Measurements from ENCODE around the gene BEND5. TPM values are rescaled to one million over a fixed set of nuclear protein-coding genes. Genes with fewer than 3 reads are reported as not detected.

The BEND5 gene, protein sequence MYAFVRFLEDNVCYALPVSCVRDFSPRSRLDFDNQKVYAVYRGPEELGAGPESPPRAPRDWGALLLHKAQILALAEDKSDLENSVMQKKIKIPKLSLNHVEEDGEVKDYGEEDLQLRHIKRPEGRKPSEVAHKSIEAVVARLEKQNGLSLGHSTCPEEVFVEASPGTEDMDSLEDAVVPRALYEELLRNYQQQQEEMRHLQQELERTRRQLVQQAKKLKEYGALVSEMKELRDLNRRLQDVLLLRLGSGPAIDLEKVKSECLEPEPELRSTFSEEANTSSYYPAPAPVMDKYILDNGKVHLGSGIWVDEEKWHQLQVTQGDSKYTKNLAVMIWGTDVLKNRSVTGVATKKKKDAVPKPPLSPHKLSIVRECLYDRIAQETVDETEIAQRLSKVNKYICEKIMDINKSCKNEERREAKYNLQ
- polyA plus RNA-seq (ENCODE audit: insufficient read depth in 1 of 5, insufficient read length in 5 of 5, low replicate concordance in 1 of 5) = 10 to 100 TPM; 28.3 to 41.0 (median 31.5) TPM
- long read RNA-seq, donor 1, transcript BEND5-201 (6 exons, 1,716 nt) = major isoform, 13 of 22 reads
- long read RNA-seq, donor 1, partial matches to known transcripts = 6 of 22 reads
- long read RNA-seq, donor 1, other reads (novel, unspliced or antisense) = 0 of 22 reads
- long read RNA-seq, donor 2, partial matches to known transcripts = 0 of 7 reads
- long read RNA-seq, donor 2, other reads (novel, unspliced or antisense) = 0 of 7 reads
- long read RNA-seq, donor 3, transcript BEND5-201 (6 exons, 1,716 nt) = major isoform, 8 of 11 reads
- long read RNA-seq, donor 3, partial matches to known transcripts = 0 of 11 reads
- long read RNA-seq, donor 3, other reads (novel, unspliced or antisense) = 0 of 11 reads
- long read RNA-seq, donor 4, transcript BEND5-201 (6 exons, 1,716 nt) = major isoform, 6 of 8 reads
- long read RNA-seq, donor 4, partial matches to known transcripts = 0 of 8 reads
- long read RNA-seq, donor 4, other reads (novel, unspliced or antisense) = 0 of 8 reads
- long read RNA-seq, donor 5, transcript BEND5-201 (6 exons, 1,716 nt) = major isoform, 10 of 15 reads
- long read RNA-seq, donor 5, partial matches to known transcripts = 0 of 15 reads
- long read RNA-seq, donor 5, other reads (novel, unspliced or antisense) = 0 of 15 reads
- long read RNA-seq, donor 6, transcript BEND5-206 (2 exons, 553 nt) = minor isoform, 6 of 19 reads
- long read RNA-seq, donor 6, transcript BEND5-201 (6 exons, 1,716 nt) = major isoform, 11 of 19 reads
- long read RNA-seq, donor 6, partial matches to known transcripts = 0 of 19 reads
- long read RNA-seq, donor 6, other reads (novel, unspliced or antisense) = 0 of 19 reads
- long read RNA-seq, donor 7, transcript BEND5-201 (6 exons, 1,716 nt) = major isoform, 6 of 7 reads
- long read RNA-seq, donor 7, partial matches to known transcripts = 0 of 7 reads
- long read RNA-seq, donor 7, other reads (novel, unspliced or antisense) = 0 of 7 reads
- long read RNA-seq, donor 8, partial matches to known transcripts = 0 of 7 reads
- long read RNA-seq, donor 8, other reads (novel, unspliced or antisense) = 0 of 7 reads

DNA sequence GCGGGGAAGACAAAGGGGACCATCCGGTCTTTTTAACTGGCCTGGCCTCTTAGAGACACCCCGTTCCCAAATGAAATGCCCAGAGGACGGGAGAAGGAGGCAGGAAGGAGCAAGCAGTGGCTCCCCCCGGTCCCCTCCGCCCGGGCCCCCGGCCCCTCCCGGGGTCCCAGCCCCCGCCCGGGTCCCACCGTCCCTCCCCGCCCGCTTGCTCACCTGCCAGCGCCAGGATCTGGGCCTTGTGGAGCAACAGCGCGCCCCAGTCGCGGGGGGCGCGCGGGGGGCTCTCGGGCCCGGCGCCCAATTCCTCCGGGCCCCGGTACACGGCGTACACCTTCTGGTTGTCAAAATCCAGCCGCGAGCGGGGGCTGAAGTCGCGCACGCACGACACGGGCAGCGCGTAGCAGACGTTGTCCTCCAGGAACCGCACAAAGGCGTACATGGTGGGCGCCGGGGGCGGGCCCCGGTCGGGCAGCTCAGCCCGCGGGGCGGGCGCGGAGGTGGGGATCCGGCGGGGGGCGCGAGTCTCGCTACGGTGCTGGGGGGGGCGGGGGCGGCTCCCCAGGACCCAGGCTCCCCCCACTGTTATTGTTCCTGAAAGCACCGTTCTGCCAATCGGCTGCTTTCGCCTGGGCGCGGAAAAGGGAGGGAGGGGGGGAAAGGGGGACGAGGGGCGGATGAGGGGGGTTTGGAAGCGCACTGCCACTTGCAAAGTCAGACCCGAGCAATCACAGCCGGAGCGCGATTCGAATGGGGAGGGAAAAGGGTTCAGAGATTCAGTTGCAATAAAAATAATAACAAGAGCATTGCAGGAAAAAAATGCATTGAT lies at the start of gene BEND5:
Gene BEND5 (minus strand): TSS at position 499 of the 826 bp plus-strand sequence. CDS start 60 bp downstream, at position 439.
- DNase-seq = peak; percentile 80 to 85

DNA sequence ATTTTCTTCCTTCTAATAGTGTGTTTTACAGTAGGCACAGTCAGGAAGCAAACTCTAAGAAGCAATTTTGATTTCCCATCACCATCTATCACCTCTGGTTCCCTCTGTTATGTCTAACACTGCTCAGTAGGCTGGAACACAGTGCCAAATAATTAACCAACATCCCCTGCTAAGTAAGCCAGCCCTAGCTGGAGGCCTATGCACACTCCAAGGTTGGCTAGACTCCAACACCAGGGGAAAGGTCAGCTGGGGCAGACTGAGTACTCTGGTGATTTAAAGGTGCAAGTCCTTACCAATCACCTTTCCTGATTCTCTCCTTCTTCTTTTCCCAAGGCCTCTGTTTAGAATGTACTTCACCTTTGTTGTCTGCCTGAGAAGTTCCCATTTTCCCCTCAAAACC lies 46.5 kb upstream of the BEND5 start:
- peak; percentile 18 to 24 for DNase-seq

DNA sequence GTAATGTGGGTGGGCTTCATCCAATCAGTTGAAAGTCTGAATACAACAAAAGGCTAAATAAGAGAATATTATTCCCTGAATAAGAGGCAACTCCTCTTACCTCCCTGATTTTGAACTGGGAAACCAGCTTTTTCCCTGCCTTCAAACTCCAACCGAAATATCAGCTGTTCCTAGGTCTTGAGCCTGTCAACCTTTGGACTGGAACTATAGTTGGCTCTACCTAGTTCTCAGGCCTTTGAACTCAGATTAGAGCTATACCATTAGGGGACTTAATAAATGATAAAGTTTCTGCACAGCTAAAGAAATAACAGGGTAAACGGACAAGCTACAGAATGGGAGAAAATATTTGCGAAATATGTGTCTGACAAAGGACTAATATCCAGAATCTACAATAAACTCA lies 43.8 kb upstream of the BEND5 start:
- no peak for DNase-seq

DNA sequence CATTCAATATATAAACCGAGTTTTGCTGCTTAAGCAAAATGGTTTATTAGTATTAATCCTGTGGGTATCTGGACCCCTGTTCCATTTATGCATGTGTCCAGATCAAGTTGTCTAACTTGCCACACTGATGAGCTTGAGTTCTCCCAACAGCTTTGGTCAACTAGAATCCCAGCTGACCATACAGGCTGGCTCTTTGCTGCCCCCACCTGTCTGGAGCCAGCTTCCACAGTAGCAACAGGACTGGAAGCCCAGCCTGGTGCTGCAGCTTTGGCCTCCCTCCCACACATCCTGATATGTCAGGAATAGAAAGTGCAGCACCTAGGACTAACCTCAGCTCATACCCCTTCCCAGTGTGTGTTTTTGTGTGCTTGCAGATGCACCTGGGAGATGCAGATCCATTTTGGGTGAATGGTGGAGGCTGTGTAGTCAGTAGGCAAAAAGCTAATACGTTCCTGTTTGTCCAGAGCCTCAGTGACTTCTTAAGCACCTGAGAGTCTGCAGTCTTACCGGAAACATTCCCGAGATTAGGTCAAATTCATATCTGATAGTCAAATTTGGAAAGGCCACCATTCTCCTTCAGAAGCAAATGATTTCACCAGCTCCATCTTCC lies 40.9 kb upstream of the BEND5 start:
- peak; percentile 39 to 57 for DNase-seq

DNA sequence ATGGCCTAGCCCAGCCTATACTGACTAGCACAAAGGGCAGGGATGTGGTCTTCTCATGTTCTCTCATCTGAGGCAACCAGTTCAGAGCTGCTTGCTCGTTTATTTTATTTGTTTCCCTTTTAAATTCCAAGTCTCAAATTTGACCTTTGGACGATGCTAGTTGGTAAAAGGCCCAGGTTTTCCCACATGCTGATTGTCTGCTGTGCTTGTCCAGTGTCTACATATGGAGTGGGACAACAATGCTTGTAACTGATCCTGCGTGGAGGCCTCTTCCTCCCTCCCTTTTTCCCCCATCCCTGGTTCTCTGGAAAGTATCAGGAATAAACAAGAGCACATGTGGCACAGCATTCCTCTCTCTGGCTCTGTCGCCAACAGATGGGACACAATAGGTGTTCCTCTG lies 34.0 kb upstream of the BEND5 start:
- DNase-seq = no peak

DNA sequence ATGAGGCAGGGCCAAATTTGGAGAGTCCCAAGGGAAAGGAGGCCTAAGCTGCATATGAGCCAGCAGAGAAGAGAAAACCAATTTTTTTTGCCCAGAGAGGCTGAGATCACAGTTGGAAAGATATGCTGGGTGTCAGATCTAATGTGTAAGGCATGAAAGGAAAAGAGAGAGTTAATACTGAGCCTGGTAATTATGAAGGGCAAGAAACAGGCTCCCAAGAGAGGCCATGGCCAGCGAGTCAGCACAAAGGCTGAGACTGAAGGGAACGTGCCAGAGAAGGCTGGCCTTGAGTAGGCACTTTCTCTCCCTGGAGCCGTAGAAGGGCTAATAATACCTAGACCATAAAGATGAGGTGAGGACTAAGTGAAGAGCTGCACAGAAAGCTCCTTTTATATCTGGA lies 31.8 kb upstream of the BEND5 start:
- no peak for DNase-seq

DNA sequence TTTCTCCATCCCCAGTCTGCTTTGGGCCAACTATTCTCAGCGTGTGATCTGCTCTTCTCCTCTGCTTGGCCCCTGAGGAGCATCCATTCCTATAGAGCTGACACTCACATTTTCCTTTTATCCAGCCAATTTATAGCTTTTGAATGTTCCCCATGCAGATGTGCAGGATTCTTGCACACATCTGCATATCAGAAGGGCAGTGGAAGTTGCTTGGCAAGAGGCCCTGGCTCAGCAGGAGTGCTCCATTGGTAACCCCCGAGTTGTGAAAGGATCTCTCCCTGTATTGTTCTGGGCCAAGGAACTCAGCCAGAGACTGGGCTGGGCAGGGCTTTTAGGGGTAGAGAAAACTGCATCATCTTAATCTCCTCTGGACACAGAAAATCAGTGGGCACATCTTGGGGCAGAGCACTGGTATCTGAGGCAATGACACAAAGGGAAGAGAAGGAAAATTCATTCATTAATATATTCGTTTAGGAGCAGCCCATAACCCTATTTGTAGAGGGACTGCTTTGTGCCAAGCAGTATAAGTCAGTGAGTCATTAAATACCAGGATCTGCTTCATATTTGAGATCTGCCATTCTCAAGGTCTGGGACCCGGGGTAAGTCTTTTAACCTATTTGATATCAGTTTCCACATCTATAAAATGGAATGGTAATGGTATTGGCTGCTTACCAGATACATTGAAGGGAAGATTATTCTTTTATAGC lies 31.0 kb upstream of the BEND5 start:
- peak in 1 of 2 donors; percentile 27 for DNase-seq

DNA sequence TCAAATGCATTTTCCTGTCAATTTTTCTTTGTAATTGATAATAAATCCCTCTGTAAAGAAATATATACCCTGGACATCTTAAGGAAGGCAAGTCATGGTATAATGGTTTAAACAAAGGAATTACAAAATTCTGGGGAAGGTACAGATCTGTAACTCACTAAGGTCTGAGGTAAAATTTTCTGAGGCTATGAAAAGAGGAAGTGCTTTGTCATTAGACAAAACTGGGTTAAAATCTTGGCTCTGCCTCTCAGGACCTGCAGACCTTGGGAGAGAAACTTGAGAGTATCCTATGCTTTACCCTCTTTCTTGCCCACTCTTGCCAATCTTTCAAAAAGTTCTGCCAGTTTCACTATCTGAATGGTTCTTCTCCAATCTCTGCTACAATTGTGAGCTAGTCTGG lies 26.8 kb upstream of the BEND5 start:
- no peak for DNase-seq

DNA sequence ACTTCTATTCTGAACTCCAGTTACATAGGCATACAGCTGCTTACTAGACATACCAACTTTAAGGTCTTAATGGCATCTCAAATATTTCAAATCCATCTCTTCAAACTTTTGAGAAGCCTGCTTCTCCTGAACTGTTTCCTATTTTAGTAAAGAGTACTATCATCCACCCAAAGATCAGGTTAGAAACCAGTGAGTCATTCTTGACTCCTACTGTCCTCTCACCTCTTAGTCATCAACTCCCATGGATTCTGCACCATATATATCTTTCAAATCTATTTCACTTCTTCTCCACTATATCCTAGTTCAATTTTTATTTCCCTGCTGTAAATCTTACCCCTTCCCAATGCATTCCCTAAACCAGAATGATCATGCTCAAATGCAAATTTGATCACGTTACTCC lies 18.1 kb upstream of the BEND5 start:
- DNase-seq = no peak

DNA sequence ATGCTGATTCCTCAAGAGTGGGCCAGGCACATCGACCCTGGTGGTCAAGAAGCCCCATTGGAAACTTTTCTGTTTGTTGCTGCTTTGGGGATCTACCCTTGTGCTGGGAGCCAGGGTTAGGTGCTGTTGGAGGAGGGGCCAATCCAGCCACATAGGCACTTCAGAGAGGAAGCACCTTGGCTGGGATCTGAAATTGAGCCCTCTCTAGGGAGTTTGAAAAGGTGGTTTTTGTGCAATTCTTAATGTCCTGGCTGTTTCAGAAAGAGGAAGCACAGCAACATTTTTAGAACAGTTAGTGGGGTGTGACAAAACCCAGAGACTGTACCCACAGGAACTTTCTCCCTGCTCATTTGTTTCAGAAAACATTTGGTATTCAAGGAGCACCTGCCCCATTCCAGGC lies 17.2 kb upstream of the BEND5 start:
- DNase-seq = no peak

DNA sequence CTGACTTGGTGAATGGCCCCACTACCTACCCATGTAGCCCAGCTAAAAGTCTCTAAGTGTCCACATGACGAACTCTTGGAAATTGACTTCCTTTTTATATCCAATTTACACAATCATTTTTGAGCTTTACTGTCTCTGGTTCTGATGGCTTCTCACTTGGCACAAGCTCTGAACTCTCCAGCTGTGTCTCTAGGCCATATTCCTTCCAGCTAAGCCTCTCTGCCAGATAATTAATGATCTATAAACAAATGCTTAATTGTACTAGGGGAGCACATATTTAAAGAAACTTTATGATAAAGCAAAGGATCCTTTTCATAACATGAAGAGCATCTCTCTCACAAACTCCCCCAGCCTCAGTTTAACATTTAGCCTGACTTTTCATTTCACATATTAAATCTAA lies 16.3 kb upstream of the BEND5 start:
- peak; percentile 30 to 32 for DNase-seq

DNA sequence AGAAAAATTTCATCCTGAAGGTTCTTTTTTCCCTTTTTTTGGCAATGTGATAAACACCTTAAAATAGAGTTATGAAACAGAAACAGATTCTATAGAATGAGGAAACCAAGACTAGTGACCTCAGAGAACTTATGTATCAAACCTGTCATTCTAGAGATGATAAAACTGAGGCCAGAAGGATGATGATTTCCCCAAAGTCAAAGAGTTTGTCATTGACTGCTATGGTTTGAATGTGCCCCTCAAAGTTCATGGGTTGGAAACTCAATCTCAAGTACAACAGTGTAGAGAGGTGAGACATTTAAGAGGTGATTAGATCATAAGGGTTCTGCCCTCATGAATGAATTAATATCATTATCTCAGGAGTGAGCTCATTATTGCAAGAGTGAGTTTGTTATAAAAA lies 13.7 kb upstream of the BEND5 start:
- no peak for DNase-seq

DNA sequence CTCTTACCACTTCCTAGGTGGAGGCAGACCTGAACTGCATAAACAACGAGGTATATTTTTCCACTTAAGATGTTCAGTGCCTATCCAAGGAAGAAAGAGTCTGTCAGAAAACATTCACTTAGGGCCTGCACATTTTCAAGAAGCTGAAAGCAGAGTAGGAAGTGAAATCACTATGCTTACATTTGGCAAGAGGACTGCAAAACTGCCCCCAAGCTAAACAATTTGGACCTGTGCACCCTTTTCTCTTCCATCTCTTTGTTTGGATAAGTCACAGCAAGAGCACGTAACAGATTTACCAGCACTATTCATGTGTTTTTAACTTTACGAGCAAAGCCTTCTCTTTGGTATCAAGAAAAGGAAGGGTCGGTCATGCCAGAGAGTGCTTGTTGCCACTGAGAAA lies 13.2 kb upstream of the BEND5 start:
- no peak for DNase-seq

DNA sequence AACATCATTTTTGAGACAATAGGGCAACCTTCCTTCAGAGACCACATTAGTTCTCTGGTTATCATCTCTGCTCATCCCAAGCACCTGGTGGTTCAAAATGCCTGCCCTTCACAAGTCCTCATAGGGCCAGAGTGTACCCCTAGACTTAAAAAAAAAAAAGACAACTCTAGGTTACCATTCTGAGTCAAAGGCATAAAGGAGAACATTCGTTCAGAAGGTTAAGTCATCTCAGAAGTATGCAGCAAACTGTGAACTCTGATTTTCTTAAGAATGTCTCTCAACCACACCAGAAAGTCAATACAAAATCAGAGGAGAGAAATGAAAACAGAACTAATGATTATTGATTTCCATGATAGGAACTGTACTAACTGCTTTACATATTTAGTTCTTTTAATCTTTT lies 9.2 kb upstream of the BEND5 start:
- DNase-seq = no peak

DNA sequence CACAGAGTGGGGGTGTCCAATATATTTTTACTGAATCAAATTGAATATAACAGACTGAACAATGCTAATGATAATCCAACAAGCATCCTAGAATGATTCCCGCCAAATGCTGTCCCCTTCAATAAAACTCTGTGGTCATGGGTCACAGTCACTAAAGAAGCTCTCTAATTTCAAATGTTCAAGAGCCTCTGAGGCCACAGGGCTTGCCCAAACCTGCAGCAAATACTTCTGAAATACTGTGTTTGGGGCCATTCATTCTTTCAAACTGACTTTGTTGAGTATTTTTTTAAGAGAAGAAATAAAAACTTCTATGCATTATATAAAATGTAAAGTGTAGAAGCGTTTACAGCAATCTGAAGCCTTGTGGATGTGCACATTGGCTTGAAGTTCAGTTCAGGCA lies 7.6 kb upstream of the BEND5 start:
- no peak for DNase-seq

DNA sequence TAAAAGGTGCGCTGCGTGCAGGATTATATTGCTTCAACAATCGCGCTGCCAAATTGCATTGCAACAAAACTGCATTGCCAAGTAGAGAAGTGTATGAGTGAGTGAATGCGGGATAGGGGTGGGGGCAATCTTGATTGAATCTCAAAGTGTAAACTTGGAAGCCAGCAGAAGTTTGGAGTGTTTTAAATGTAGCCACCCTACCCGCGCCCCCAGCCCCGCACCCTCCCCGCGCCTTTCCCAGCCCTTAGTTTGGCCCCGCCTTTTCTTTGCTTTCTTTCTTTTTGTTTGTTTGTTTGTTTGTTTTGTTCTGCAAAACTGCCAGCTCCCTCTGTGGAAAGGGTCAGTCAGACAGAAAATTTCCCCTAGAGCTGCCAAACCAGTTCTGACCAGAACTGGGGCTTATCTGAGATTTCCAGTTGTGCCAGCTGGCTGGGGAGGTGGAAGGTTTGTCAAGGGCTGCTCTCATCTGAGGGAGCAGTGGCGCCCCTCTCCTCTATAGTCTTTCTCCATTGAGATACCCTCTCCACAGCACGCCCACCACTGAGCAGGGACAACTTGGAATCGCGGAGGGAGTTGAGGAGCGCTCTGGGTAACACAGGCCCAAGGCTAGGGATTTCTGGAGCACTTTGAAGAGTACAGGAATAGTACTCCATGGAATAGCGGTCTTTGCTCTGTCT lies 666 bp upstream of the BEND5 start:
- DNase-seq = peak; percentile 43 to 55

DNA sequence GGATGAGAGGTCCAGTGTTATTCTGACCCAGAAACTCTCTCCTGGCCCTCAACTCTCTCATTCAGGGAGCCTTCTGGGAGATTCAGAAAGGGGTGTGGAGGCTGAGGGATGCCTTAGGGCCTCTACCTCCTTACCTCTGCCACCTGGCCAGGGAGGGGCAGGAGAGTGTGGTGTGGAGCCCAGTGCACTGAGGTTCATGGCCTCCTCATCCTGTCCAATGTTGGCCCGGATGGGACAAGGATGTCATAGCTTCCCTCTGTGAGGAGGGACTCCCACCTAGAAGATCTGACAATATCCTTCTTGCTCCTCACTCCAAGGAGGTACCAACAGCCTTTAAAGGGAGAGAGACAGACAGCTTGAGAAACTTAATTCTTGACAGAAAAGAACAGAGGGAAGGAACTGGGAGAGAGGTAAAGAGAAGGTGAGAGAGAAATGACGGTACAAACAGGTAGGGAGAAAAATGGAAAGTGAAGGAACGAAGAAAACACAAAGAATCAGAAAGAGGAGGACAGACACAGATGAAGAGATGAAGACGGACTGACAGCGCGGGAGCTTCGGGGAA lies 779 bp downstream of the BEND5 start:
- no peak for DNase-seq

DNA sequence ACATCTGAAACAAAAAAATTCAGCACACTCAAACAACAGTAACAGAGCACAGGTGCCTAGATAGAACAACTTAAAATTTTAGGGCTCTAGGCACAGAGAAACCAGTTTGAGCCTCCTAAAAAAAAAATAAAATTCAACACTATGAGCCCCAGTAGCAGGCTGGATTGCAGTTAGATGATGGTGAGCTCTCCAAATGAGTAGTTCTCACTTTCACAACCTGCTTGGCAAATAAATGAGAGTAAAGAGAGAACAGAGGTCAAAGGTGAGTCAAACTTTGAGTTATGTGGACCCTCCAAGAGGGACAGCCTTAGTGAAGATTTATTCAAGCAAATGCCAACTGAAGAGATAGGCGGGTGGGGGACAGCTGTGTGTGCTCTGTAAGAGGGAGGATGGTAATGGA lies 3.6 kb downstream of the BEND5 start:
- DNase-seq = no peak

DNA sequence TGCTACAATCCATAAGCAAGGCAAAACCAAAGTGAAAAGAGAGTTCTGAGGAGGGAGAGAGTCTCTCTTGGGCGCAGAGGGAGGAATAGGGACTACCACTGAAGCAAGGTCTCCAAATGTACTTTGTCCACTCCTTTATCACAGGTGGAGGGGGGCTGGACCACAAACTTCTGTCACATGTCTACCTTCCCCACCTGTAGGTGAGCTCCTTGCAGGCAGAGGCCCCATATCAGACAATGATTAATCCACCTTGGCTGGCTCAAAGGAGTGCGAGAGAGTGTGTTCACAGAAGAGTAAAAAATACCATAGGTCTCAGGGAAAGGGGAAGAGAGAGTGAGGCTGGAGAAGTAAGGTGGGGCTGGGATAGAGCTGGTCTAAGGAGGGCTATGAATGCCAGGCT lies 4.5 kb downstream of the BEND5 start:
- DNase-seq = no peak
